Fibroblast of mammary gland (primary cell): ENCODE measurements around the gene EHBP1.
"Not testable (repeated sequence)": the region's sequence is repeated elsewhere in the genome, so short reads cannot be mapped to it uniquely, and the experiment has no call there.

Experiments used
- DNase-seq: peaks from one replicate; pipeline ENCODE4 v3.0.0-alpha.2; 2010; ENCODE audit warnings: low read depth
- H3K4me3 ChIP-seq: 2 replicates; pipeline ENCODE4 v1.5.1; 2011; ENCODE audit warnings: low read depth, mild to moderate bottlenecking, low read length, moderate library complexity; ENCODE audit not compliant: control insufficient read depth
- TF ChIP-seq, protein P1 (sequence below): conservative IDR thresholded peaks from 2 replicates; pipeline ENCODE4 v1.5.1; 2011; ENCODE audit warnings: low read depth, low read length, inconsistent platforms; ENCODE audit not compliant: control insufficient read depth, insufficient read depth

EHBP1 gene

DNA sequence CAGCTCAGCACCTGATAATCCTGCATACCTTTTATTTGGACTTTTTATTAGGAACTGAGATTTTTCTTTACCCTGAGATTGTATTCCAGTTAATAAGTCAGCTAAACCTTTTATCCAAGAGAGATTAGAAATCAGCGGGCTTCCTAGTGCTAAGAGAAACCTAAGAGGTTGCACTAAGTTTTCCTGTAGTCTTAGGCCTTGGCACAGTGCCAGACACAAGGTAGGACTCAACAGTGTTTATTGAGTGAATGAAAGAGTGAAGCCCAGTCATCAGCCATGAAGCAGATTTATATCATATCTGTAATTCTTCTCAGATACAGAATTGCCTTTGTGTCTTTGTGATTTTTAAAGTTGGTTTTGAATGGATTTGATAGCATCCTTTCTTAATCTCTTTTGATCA lies 358.7 kb downstream of the EHBP1 start:
- TF ChIP-seq, protein P1, sequence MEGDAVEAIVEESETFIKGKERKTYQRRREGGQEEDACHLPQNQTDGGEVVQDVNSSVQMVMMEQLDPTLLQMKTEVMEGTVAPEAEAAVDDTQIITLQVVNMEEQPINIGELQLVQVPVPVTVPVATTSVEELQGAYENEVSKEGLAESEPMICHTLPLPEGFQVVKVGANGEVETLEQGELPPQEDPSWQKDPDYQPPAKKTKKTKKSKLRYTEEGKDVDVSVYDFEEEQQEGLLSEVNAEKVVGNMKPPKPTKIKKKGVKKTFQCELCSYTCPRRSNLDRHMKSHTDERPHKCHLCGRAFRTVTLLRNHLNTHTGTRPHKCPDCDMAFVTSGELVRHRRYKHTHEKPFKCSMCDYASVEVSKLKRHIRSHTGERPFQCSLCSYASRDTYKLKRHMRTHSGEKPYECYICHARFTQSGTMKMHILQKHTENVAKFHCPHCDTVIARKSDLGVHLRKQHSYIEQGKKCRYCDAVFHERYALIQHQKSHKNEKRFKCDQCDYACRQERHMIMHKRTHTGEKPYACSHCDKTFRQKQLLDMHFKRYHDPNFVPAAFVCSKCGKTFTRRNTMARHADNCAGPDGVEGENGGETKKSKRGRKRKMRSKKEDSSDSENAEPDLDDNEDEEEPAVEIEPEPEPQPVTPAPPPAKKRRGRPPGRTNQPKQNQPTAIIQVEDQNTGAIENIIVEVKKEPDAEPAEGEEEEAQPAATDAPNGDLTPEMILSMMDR = no peak
- DNase-seq = no peak
- no peak overlapping the region for H3K4me3 ChIP-seq

DNA sequence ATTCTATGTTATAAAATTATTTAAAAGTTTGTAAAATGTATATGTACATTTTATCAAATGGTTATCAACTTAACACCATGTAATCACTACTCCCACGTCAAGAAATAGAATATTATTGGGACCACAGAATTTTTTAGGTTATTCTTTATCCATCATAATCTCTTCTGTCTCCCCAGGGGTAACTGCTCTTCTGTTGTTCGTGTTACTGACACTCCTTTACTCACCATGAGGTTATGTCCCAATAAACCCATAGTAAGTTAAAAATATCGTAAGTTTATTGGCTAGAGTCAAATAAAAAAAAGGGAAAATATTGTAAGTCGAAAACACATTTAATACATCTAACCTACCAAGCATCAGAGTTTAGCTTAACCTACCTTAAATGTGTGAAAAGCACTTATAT lies 359.1 kb downstream of the EHBP1 start:
- H3K4me3 ChIP-seq = no peak overlapping the region
- TF ChIP-seq, protein P1 = no peak
- DNase-seq = no peak

DNA sequence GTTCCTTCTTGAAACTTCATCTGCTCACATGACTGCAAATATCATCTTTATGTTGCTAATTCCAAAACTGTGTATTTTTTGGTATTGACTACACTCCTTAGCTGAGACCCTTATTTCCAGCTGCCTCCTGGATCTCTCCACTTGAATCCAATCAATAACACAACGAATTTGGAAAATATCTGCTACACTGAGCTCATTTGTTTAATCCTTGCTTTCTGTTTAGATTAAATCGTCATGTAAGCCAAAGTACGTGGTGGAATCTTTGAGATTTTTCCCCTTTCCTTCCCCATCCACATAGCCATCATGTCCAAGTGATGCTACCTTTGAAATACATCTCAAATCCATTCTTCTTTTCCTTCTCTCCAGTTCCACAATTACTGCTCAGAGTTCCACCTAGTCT lies 360.8 kb downstream of the EHBP1 start:
- no peak for DNase-seq
- no peak overlapping the region for H3K4me3 ChIP-seq
- TF ChIP-seq, protein P1 = no peak

DNA sequence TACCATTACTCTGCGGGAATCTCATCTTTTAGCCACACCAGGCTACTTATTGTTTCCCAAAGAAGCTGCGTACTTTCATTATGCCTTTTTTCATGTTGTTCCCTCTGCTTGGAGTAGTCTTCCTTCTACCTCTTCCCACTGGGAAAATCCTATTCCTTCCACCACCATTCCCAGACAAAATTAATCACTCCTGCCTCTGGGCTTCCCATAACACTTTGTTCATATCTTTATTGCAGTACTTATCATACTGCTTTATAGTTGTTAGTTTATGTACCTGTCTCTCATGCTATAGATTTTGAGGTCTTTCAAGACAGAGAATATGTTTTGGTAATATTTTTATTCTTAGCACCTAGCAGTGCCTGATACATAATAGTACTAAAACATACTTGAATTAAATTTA lies 361.3 kb downstream of the EHBP1 start:
- no peak overlapping the region for H3K4me3 ChIP-seq
- TF ChIP-seq, protein P1 = no peak
- DNase-seq = no peak

DNA sequence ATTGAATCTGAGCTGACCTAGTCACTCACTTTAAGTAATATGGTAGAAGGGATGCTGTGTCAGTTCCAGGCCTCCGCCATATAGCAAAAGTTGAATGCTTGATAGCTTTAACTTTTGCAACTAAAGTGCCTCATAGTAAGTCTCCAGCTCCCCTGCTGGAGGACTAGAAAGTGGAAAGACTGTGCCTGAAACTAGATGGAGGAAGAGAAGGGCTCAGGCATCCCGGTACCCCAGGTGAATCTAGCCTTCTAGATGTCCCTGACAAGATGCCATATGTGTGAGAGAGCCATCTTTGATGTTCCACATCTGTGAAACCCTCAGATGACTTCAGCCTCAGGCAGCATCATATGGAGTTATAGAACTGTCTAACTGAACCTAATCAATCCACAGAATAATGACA lies 366.2 kb downstream of the EHBP1 start:
- TF ChIP-seq, protein P1 = no peak
- DNase-seq = no peak
- H3K4me3 ChIP-seq = no peak overlapping the region

DNA sequence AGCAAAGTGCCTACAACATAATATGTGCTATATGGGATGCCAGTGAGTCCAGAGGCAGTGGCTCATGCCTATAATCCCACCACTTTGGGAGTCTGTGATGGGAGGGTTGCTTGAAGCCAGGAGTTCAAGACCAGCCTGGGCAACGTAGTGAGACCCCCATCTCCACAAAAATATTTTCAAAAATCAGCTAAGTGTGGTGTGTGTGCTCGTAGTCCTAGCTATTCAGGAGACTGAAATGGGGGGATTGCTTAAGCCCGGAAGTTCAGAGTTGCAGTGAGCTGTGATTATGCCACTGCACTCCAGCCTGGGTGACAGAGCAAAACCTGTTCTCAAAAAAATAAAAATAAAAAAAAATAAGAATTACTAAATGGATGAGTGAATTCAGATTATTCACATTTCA lies 368.5 kb downstream of the EHBP1 start:
- H3K4me3 ChIP-seq = no peak overlapping the region
- TF ChIP-seq, protein P1 = no peak
- DNase-seq = no peak

DNA sequence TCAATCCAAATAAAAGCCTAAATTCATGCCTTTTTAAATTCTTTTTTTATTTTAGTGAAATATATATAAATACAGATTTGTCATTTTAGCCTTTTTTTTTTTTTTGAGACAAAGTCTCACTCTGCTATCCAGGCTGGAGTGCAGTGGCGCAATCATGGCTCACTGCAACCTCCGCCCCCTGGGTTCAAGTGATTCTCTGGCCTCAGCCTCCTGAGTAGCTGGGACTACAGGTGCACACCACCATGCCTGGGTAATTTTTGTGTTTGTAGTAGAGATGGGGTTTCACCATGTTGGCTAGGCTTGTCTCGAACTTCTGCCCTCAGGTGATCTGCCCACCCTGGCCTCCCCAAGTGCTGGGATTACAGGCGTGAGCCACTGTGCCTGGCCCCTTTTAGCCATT lies 368.9 kb downstream of the EHBP1 start:
- H3K4me3 ChIP-seq, DNase-seq: not testable (repeated sequence)
